Measurements from ENCODE around the gene CLPSL2. TPM values are rescaled to one million over a fixed set of nuclear protein-coding genes. Genes with fewer than 3 reads are reported as not detected.

The CLPSL2 gene
- total and polyA plus RNA-seq, 2 donors (not counting 1 experiment from before 2014, with no cell fraction given), result not detected

GRCh38 chr6:35729722-35730121 lies 46.7 kb upstream of the CLPSL2 start:
- peaks cover 47 to 65% of the 10 kb centered on the region in 2 donors for H3K4me1 ChIP-seq (ENCODE audit: control insufficient read depth in 2 of 2, insufficient read depth in 2 of 2, low read length in 2 of 2)
- H3K27ac Mint-ChIP-seq, result peak overlapping the region; percentile 74
- no peaks in the 10 kb centered on the region for H4K20me1 ChIP-seq (ENCODE audit: control insufficient read depth, insufficient read depth, low read length, poor library complexity, severe bottlenecking)
- H3K27me3 ChIP-seq (replicated peaks in 1 of 4; ENCODE audit: control extremely low read depth in 1 of 4, control insufficient read depth in 3 of 4, insufficient read depth in 4 of 4, low read length in 3 of 4), result peaks cover 0 to 17% (median 5%) of the 10 kb centered on the region in 4 experiments
- POLR2A ChIA-PET, result interaction anchor here (0.7 to 1.3 kb wide), 2 partner anchors 10 to 68 kb away, joined by 3 read pairs; no protein-coding TSS in a partner anchor
- H3K4me3 ChIP-seq (ENCODE audit: control extremely low read depth in 1 of 5, extremely low read depth in 1 of 5, insufficient read depth in 1 of 5, low read depth in 2 of 5, low read length in 4 of 5), result no peak overlapping the region
- H3K4me3 Mint-ChIP-seq, result peak overlapping the region; percentile 48
- no peak for DNase-seq
- WGBS (ENCODE audit: insufficient coverage), result 68% methylated on average over 2 of the region's 2 CpGs
- peaks cover 60% of the 10 kb centered on the region for H3K4me1 Mint-ChIP-seq
- no peak for ATAC-seq (ENCODE audit: low read depth)
- peaks cover 6% of the 10 kb centered on the region for H3K27me3 Mint-ChIP-seq
- no peaks in the 10 kb centered on the region for H3K9me3 ChIP-seq (ENCODE audit: control extremely low read depth in 1 of 3, control insufficient read depth in 2 of 3, insufficient read depth in 1 of 3, low read length in 2 of 3)
- intact Hi-C loops (cut with micrococcal nuclease), result loop anchor here (2.0 to 5.0 kb wide), 2 partner anchors 262 to 471 kb away; partner anchors contain the start of genes RPL10A and ZNF76
- no peaks in the 10 kb centered on the region for H3K36me3 ChIP-seq (replicated peaks in 1 of 2; ENCODE audit: control extremely low read depth in 1 of 2, control insufficient read depth in 1 of 2, extremely low read depth in 1 of 2, insufficient read depth in 2 of 2, low read length in 1 of 2)
- no peak overlapping the region for H2AFZ ChIP-seq (ENCODE audit: insufficient read depth, low read depth, low read length, poor library complexity, severe bottlenecking)
- CTCF ChIA-PET, result interaction anchor here (0.9 to 2.5 kb wide), 2 partner anchors 146 to 433 kb away, joined by 5 to 19 read pairs; no protein-coding TSS in a partner anchor
- no peak for TF ChIP-seq EZH2 (IDR thresholded peaks at IDR 0.05; ENCODE audit: borderline replicate concordance, insufficient read depth, low read depth, low read length, poor library complexity, severe bottlenecking)
- no peak for TF ChIP-seq CTCF (IDR thresholded peaks at IDR 0.05)
- no peaks in the 10 kb centered on the region for H3K9me3 Mint-ChIP-seq (ENCODE audit: insufficient read depth)
- no peak overlapping the region for H3K9ac ChIP-seq (ENCODE audit: low read length)
- H3K4me2 ChIP-seq (replicated peaks; ENCODE audit: low read depth, low read length, poor library complexity, severe bottlenecking), result peak overlapping the region; percentile 24
- no peaks in the 10 kb centered on the region for H3K79me2 ChIP-seq (ENCODE audit: control insufficient read depth, insufficient read depth, low read length)
- no peak overlapping the region for H3K27ac ChIP-seq (ENCODE audit: low read length in 2 of 2)

DNA sequence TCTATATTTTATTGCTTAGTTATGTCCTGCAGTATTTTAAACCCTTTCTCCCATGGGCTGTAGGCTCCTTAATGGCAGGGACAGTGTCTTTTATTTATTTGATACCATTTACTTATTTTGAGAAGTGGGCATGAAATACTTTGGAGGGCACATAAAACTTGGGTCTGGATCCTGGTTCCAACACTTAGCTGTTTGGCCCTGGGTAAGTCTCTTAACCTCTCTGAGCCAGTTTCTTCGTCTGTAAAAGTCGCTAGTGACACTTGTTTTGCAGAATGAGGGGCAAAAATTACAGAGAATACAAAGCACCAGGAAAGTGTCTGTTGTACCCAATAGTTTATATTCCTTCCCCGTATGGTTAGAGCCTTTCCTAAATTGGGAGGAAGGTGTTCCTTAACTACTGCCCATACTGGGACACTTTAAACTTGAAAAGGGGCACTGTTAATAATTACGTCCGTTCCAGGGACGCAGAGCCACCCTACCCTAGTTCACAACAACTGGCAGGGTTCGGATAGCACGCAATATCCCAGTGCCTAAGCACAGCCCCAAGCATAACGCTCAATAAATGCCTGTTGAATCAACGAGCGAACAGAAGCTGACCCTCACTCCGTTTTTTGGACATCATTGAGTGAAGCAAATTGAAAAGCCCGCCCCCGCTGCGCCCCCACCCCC lies 45.5 kb upstream of the CLPSL2 start:
- H3K27me3 ChIP-seq (replicated peaks in 1 of 4; ENCODE audit: control extremely low read depth in 1 of 4, control insufficient read depth in 3 of 4, insufficient read depth in 4 of 4, low read length in 3 of 4), result peaks cover 0 to 12% (median under 1%) of the 10 kb centered on the region in 4 experiments
- DNase-seq, result no peak
- POLR2A ChIA-PET, result interaction anchor here (0.9 to 1.4 kb wide), 3 partner anchors 11 to 128 kb away, joined by 3 to 4 read pairs (median 3); no protein-coding TSS in a partner anchor

More for the DNA sequence above, 45.5 kb upstream of the CLPSL2 start:
- intact Hi-C loops (cut with micrococcal nuclease), result loop anchor here (5.0 kb wide), 1 partner anchor 264 kb away; the partner anchor contains the start of gene RPL10A
- peak overlapping the region; percentile 40 for H2AFZ ChIP-seq (ENCODE audit: insufficient read depth, low read depth, low read length, poor library complexity, severe bottlenecking)
- WGBS (ENCODE audit: insufficient coverage), result 3% methylated on average over 7 of the region's 15 CpGs
- H3K79me2 ChIP-seq (ENCODE audit: control insufficient read depth, insufficient read depth, low read length), result no peaks in the 10 kb centered on the region
- no peaks in the 10 kb centered on the region for H3K9me3 Mint-ChIP-seq (ENCODE audit: insufficient read depth)
- peak overlapping the region; percentile 51 for H3K9ac ChIP-seq (ENCODE audit: low read length)
- peak overlapping the region; percentile 94 for H3K4me3 Mint-ChIP-seq
- peaks cover 6% of the 10 kb centered on the region for H3K27me3 Mint-ChIP-seq
- peak overlapping the region; percentile 96 for H3K27ac Mint-ChIP-seq
- H3K4me1 Mint-ChIP-seq, result peaks cover 63% of the 10 kb centered on the region
- peaks cover 48 to 61% of the 10 kb centered on the region in 2 donors for H3K4me1 ChIP-seq (ENCODE audit: control insufficient read depth in 2 of 2, insufficient read depth in 2 of 2, low read length in 2 of 2)
- ATAC-seq (ENCODE audit: low read depth), result peak; percentile 1
- no peak for TF ChIP-seq CTCF (IDR thresholded peaks at IDR 0.05)
- TF ChIP-seq EZH2 (IDR thresholded peaks at IDR 0.05; ENCODE audit: borderline replicate concordance, insufficient read depth, low read depth, low read length, poor library complexity, severe bottlenecking), result no peak
- CTCF ChIA-PET, result interaction anchor here (1.0 to 12.6 kb wide), 3 partner anchors 10 to 150 kb away, joined by 4 to 369 read pairs (median 11); partner anchors contain the start of gene FKBP5
- no peaks in the 10 kb centered on the region for H3K36me3 ChIP-seq (replicated peaks in 1 of 2; ENCODE audit: control extremely low read depth in 1 of 2, control insufficient read depth in 1 of 2, extremely low read depth in 1 of 2, insufficient read depth in 2 of 2, low read length in 1 of 2)
- H3K4me2 ChIP-seq (replicated peaks; ENCODE audit: low read depth, low read length, poor library complexity, severe bottlenecking), result peak overlapping the region; percentile 89
- H3K4me3 ChIP-seq (ENCODE audit: control extremely low read depth in 1 of 5, extremely low read depth in 1 of 5, insufficient read depth in 1 of 5, low read depth in 2 of 5, low read length in 4 of 5), result peak overlapping the region; percentile 49 to 99 (median 92)
- peak overlapping the region; percentile 60 to 99 for H3K27ac ChIP-seq (ENCODE audit: low read length in 2 of 2)
- H4K20me1 ChIP-seq (ENCODE audit: control insufficient read depth, insufficient read depth, low read length, poor library complexity, severe bottlenecking), result no peaks in the 10 kb centered on the region
- H3K9me3 ChIP-seq (ENCODE audit: control extremely low read depth in 1 of 3, control insufficient read depth in 2 of 3, insufficient read depth in 1 of 3, low read length in 2 of 3), result no peaks in the 10 kb centered on the region
